ENCODE data around the gene TCOF1.

TCOF1 gene

GRCh38 chr5:150411245-150411979, 53.9 kb downstream of the TCOF1 start:
- H3K4ac ChIP-seq (ENCODE audit: low read depth in 1 of 2, low read length in 2 of 2): no peak overlapping the region
- no peak overlapping the region for H3K27ac ChIP-seq (ENCODE audit: low read length, poor library complexity, severe bottlenecking)
- H2AK5ac ChIP-seq (ENCODE audit: low read length, severe bottlenecking): peak overlapping the region; percentile 9
- no peaks in the 10 kb centered on the region for H3K79me1 ChIP-seq (replicated peaks; ENCODE audit: low read length, poor library complexity, severe bottlenecking)
- no peak overlapping the region for H4K91ac ChIP-seq (ENCODE audit: low read length)
- 100% methylated on average over 5 of the region's 5 CpGs for WGBS
- H4K8ac ChIP-seq (ENCODE audit: low read length): no peak overlapping the region
- H3K27me3 ChIP-seq (ENCODE audit: control insufficient read depth in 1 of 2, insufficient read depth in 1 of 2, low read length in 2 of 2): no peaks in the 10 kb centered on the region
- H2BK12ac ChIP-seq (ENCODE audit: low read length in 2 of 2): no peak overlapping the region
- H2AFZ ChIP-seq (ENCODE audit: low read depth, low read length): no peak overlapping the region
- no peak overlapping the region for H2BK120ac ChIP-seq (ENCODE audit: low read depth, low read length)
- no peak overlapping the region for H3K23ac ChIP-seq (ENCODE audit: low read length in 2 of 2)
- H3K4me1 ChIP-seq (ENCODE audit: control insufficient read depth, insufficient read depth, low read depth, low read length): peaks cover 12% of the 10 kb centered on the region
- H3K18ac ChIP-seq (ENCODE audit: low read depth in 1 of 2, low read length in 2 of 2): no peak overlapping the region
- no peak overlapping the region for H3K14ac ChIP-seq (ENCODE audit: low read length in 2 of 2)
- peaks cover 2 to 6% of the 10 kb centered on the region in 2 experiments for H3K36me3 ChIP-seq (ENCODE audit: control insufficient read depth in 1 of 2, insufficient read depth in 2 of 2, low read depth in 1 of 2, low read length in 2 of 2)
- peak; percentile 29 for DNase-seq
- H3K4me2 ChIP-seq (ENCODE audit: low read length, poor library complexity, severe bottlenecking): no peak overlapping the region
- no peaks in the 10 kb centered on the region for H3K9me3 ChIP-seq (ENCODE audit: control insufficient read depth, low read length)
- no peak overlapping the region for H2BK5ac ChIP-seq (ENCODE audit: low read depth, low read length, poor library complexity, severe bottlenecking)
- no peak overlapping the region for H2BK15ac ChIP-seq (ENCODE audit: low read depth, poor library complexity, severe bottlenecking)
- H3K4me3 ChIP-seq (ENCODE audit: insufficient read depth in 1 of 2, low read depth in 1 of 2, low read length in 2 of 2): peak overlapping the region in 1 of 2 experiments; percentile 77
- H3K9ac ChIP-seq (ENCODE audit: low read length): peak overlapping the region; percentile 85

GRCh38 chr5:150412319-150413175, 55.0 kb downstream of the TCOF1 start, which contains the start of gene CD74:
Gene CD74, minus strand, starts transcription at chr5:150412910. Its CDS starts 161 bp downstream, at chr5:150412749.
- no peaks in the 10 kb centered on the region for H3K27me3 ChIP-seq (ENCODE audit: control insufficient read depth in 1 of 2, insufficient read depth in 1 of 2, low read length in 2 of 2)
- H3K4me2 ChIP-seq (ENCODE audit: low read length, poor library complexity, severe bottlenecking): peak within 1 kb of the TSS; percentile 76
- H2AFZ ChIP-seq (ENCODE audit: low read depth, low read length): no peak within 1 kb of the TSS
- peak within 1 kb of the TSS; percentile 37 for H2BK5ac ChIP-seq (ENCODE audit: low read depth, low read length, poor library complexity, severe bottlenecking)
- H2BK12ac ChIP-seq (ENCODE audit: low read length in 2 of 2): no peak within 1 kb of the TSS
- H4K8ac ChIP-seq (ENCODE audit: low read length): no peak within 1 kb of the TSS
- no peak within 1 kb of the TSS for H3K14ac ChIP-seq (ENCODE audit: low read length in 2 of 2)
- no peaks in the 10 kb centered on the region for H3K79me1 ChIP-seq (replicated peaks; ENCODE audit: low read length, poor library complexity, severe bottlenecking)
- H3K36me3 ChIP-seq (ENCODE audit: control insufficient read depth in 1 of 2, insufficient read depth in 2 of 2, low read depth in 1 of 2, low read length in 2 of 2): peaks cover 2 to 6% of the 10 kb centered on the region in 2 experiments
- H4K91ac ChIP-seq (ENCODE audit: low read length): no peak within 1 kb of the TSS
- peak within 1 kb of the TSS; percentile 61 for H3K27ac ChIP-seq (ENCODE audit: low read length, poor library complexity, severe bottlenecking)
- H3K4me1 ChIP-seq (ENCODE audit: control insufficient read depth, insufficient read depth, low read depth, low read length): peaks cover 12% of the 10 kb centered on the region
- WGBS: 61% methylated on average over 20 of the region's 20 CpGs
- peak within 1 kb of the TSS; percentile 33 for H2BK15ac ChIP-seq (ENCODE audit: low read depth, poor library complexity, severe bottlenecking)
- DNase-seq: peak; percentile 42
- no peak within 1 kb of the TSS for H3K23ac ChIP-seq (ENCODE audit: low read length in 2 of 2)
- peak within 1 kb of the TSS; percentile 85 for H3K9ac ChIP-seq (ENCODE audit: low read length)
- no peaks in the 10 kb centered on the region for H3K9me3 ChIP-seq (ENCODE audit: control insufficient read depth, low read length)
- no peak within 1 kb of the TSS for H2BK120ac ChIP-seq (ENCODE audit: low read depth, low read length)
- peak within 1 kb of the TSS; percentile 40 for H2AK5ac ChIP-seq (ENCODE audit: low read length, severe bottlenecking)
- H3K18ac ChIP-seq (ENCODE audit: low read depth in 1 of 2, low read length in 2 of 2): no peak within 1 kb of the TSS
- H3K4ac ChIP-seq (ENCODE audit: low read depth in 1 of 2, low read length in 2 of 2): no peak within 1 kb of the TSS
- peak within 1 kb of the TSS; percentile 40 to 77 for H3K4me3 ChIP-seq (ENCODE audit: insufficient read depth in 1 of 2, low read depth in 1 of 2, low read length in 2 of 2)

DNA sequence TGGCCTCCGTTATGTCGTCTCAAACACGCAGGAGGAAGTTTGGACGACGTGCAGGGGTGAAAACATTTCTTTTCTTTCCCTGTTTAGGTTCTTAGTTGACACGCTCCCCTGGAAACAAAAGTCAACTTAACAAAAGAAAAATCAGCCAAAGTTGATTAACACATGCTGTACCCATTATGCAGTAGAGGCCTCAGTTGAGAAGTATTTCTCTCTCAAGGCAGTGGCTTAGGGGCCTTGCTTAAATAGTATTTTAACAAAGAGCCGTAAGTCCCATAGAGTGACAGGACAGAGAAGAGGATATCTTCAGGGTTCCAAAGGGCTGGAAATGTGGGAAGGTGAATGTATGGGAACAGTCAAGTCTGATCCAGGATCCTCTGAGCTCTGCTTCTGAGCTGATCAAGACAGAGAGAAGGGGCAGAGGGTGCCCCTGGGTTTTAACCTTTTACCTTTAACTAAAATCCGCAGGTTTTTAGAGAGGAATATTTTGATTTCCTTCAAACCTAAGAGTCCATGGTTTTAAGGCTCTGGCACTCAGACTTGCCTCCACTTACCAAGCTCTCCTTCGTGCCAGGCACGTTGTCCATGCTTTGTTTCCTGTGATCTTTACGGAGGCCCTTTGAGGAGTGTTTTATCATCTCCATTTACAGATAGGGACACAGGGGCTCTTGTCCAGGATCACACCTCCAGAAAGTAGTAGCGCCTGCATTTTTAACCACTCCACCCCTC, 55.8 kb downstream of the TCOF1 start:
- Histone ChIP-seq H3K14ac (ENCODE audit: low read length in 2 of 2) (no peak overlapping the region), H2BK5ac (ENCODE audit: low read depth, low read length, poor library complexity, severe bottlenecking) (no peak overlapping the region), H2AFZ (ENCODE audit: low read depth, low read length) (no peak overlapping the region), H3K36me3 (ENCODE audit: control insufficient read depth in 1 of 2, insufficient read depth in 2 of 2, low read depth in 1 of 2, low read length in 2 of 2) (peaks cover 2 to 3% of the 10 kb centered on the region in 2 experiments), H3K23ac (ENCODE audit: low read length in 2 of 2) (no peak overlapping the region), H2BK120ac (ENCODE audit: low read depth, low read length) (no peak overlapping the region), H3K9me3 (ENCODE audit: control insufficient read depth, low read length) (no peaks in the 10 kb centered on the region), H3K9ac (ENCODE audit: low read length) (peak overlapping the region; percentile 85), H2AK5ac (ENCODE audit: low read length, severe bottlenecking) (peak overlapping the region; percentile 40), H3K79me1 (replicated peaks; ENCODE audit: low read length, poor library complexity, severe bottlenecking) (no peaks in the 10 kb centered on the region), H3K4ac (ENCODE audit: low read depth in 1 of 2, low read length in 2 of 2) (no peak overlapping the region), H3K4me2 (ENCODE audit: low read length, poor library complexity, severe bottlenecking) (peak overlapping the region; percentile 76), H4K91ac (ENCODE audit: low read length) (no peak overlapping the region), H4K8ac (ENCODE audit: low read length) (no peak overlapping the region), H3K27ac (ENCODE audit: low read length, poor library complexity, severe bottlenecking) (peak overlapping the region; percentile 61), H3K18ac (ENCODE audit: low read depth in 1 of 2, low read length in 2 of 2) (no peak overlapping the region), H3K4me1 (ENCODE audit: control insufficient read depth, insufficient read depth, low read depth, low read length) (peaks cover 12% of the 10 kb centered on the region), H2BK12ac (ENCODE audit: low read length in 2 of 2) (no peak overlapping the region), H3K27me3 (ENCODE audit: control insufficient read depth in 1 of 2, insufficient read depth in 1 of 2, low read length in 2 of 2) (no peaks in the 10 kb centered on the region), H2BK15ac (ENCODE audit: low read depth, poor library complexity, severe bottlenecking) (peak overlapping the region; percentile 33), H3K4me3 (ENCODE audit: insufficient read depth in 1 of 2, low read depth in 1 of 2, low read length in 2 of 2) (peak overlapping the region in 1 of 2 experiments; percentile 77)
- 82% methylated on average over 11 of the region's 12 CpGs for WGBS
- DNase-seq: no peak

All from mesenchymal stem cell (in vitro differentiated cells and primary cell).